B cell (primary cell): ENCODE data around the gene SHH.

Experiments used
- CTCF ChIP-seq: fragments of 200-600 bp; IDR thresholded peaks from one replicate; pipeline ENCODE4 v1.8.0; 2022; ENCODE audit warnings: antibody characterized with exemption, mild to moderate bottlenecking
- EZH2 ChIP-seq: IDR thresholded peaks from 2 replicates; pipeline ENCODE4 v1.6.1; 2012; ENCODE audit warnings: borderline replicate concordance, low read depth, mild to moderate bottlenecking, moderate library complexity, low read length; ENCODE audit not compliant: insufficient read depth, poor library complexity, severe bottlenecking

DNA sequence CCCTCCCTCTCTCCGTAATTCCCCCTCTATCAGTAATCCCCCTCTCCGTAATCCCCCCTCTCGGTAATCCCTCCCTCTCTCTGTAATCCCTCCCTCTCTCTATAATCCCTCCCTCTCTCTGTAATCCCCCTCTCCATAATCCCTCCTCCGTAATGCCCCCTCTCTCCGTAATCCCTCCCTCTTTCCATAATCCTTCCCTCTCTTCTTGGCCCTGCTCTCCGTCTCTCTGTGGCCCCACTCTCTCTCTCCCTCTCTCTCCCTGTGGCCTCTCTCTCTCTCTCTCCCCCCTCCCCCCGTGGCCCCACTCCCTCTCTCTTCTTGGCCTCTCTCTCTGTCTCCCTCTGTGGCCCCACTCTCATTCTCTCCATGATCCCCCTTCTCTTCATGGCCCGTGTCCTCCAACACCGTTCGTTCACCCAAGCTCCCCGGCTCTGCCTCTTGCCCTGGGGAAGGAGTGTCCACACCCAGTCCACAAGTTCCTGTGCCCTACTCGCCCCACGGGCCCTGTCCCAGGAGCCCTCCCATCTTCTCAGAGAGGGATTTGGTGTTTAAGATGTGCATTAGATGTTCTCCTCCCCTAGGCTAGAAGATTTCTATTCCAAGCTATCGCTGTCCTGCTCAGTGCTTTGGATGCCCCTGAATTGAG lies 19.8 kb downstream of the SHH start:
- TF ChIP-seq CTCF: no peak
- TF ChIP-seq EZH2: no peak
